KBM-7 (cell line): ENCODE data around the gene WFS1.
A peak's percentile ranks its signal among the peaks of the same experiment; 100 is the strongest.

Experiments used
- DNase-seq: peaks from one replicate; pipeline ENCODE4 v3.0.0-alpha.2; 2015
- in situ Hi-C: fragments of 300-500 bp; cut with MboI; formaldehyde crosslinking; loops from 2 replicates; pipeline ENCODE4 v1.14.3; 2020; ENCODE audit warnings: low sequenced_read_pairs, low pct_unique_long_range_greater_than_20kb, mixed read lengths

WFS1 gene

DNA sequence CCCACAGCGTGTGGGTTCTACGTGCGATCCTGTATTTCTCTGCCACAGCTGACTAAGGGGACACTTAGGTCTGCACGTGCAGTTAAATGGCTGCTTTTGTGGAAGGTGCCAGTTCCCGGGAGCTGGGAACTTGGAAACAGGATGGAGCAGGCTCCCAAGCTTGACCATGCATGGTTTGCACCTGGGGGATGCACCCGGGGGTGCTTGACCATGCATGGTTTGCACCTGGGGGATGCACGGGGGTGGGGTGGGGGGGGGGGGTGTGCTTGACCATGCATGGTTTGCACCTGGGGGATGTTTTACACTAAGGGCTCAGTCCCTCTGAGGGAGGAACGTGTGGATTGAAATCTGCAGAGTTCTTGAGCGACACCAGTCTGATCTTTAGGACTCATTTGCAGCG lies 5.7 kb downstream of the WFS1 start:
- no peak for DNase-seq
- in situ Hi-C loops: no loop called here

GRCh38 chr4:6275898-6276806 lies 6.5 kb downstream of the WFS1 start:
- no peak for DNase-seq
- in situ Hi-C loops: no loop called here

DNA sequence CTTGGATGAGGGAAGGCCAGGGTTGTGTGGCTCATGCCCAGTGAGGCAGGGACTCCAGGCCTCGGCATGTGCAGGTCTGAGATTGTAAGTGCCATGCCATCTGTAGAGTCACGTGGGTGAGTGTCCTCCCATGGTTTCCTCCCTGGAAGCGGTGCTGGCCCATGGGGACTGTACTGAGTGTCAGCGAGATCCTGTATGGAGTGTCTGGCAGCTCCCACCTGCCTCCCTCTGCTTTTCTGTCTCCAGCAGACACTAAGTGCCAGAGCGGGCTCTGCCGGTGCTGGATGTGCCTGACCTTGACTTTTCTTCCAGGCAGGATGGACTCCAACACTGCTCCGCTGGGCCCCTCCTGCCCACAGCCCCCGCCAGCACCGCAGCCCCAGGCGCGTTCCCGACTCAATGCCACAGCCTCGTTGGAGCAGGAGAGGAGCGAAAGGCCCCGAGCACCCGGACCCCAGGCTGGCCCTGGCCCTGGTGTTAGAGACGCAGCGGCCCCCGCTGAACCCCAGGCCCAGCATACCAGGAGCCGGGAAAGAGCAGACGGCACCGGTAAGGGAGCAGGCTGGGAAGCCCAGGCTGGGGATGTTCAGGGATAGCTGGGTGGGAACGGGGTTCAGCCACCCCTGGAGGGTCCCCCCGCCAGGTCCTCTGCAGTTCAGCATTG lies 7.6 kb downstream of the WFS1 start:
- in situ Hi-C loops: no loop called here
- DNase-seq: no peak

DNA sequence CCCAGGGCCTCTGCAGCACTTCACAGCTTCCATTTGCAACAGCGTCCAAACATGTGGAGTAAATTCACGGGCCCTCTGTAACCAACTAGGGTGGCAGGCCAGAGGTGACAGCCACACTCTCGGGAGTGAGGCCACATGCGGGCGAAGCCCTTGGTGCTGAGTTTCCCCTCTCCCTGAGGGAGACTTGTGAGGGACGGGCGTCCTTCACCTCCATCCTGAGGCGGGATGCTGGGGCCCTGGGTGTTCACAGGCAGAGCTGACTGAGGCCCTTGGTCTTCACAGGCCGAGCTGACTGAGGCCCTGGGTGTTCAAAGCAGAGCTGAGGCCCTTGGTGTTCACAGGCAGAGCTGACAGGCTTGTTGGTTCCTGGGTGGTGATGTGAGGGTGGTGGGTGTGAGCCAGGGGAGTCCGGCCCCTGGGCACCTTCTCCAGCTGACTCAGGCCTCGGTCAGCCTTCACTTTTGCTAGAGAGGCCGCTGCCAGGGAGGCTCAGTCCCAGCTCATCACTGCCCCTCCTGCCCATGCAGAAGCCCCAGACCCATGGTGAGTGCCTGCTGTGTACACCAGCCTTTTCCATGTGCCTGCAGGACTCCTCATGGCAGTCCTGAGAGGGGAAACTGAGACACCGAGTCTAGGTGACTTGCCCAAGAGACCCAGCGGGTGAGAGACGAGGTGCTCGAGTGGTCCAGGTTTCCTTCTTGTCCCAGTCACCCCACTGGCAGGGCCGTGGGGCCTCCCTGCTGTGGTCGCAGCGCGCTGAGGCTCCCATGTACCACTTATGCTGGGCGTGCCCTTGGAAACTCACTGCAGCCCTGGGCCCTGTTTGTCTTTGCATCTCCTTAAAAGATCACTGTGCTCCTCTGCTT lies 8.5 kb downstream of the WFS1 start:
- DNase-seq: no peak
- in situ Hi-C loops: no loop called here

GRCh38 chr4:6278801-6279197 lies 9.1 kb downstream of the WFS1 start:
- in situ Hi-C loops: no loop called here
- DNase-seq: peak; percentile 89

DNA sequence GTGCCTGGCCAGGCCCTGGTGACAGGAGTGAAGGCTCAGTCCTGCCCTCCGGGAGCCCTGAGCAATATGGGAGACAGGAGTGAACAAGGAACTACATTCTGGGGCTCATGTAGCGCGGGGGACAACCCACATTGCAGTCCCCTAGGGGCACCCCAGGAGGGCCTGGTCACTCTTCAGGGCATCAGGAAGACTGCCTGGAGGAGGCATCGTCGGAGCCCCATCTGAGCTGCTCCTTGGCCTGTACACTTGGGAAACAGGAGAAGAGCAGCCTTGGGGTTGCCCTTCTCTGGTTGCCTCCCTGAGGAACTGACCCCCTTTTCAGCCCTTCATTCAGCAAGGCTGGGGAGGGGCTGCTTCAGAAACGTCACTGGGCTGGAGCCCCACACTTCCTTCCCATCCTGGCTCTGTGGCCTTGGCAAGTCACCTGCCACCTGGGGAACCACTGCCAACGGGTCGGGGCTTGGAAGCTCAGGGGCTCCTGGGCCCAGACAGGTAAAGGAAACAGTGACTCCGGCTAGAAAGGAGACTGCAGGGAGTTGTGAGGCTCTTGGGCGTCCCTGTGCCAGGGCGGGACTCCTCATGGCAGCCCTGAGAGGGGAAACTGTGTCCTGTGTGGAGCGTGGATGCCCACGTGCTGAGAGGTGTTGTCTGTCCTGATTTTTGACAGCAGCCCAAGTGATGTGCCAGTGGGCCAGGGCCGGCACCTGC lies 10.1 kb downstream of the WFS1 start:
- DNase-seq: no peak
- in situ Hi-C loops: no loop called here

DNA sequence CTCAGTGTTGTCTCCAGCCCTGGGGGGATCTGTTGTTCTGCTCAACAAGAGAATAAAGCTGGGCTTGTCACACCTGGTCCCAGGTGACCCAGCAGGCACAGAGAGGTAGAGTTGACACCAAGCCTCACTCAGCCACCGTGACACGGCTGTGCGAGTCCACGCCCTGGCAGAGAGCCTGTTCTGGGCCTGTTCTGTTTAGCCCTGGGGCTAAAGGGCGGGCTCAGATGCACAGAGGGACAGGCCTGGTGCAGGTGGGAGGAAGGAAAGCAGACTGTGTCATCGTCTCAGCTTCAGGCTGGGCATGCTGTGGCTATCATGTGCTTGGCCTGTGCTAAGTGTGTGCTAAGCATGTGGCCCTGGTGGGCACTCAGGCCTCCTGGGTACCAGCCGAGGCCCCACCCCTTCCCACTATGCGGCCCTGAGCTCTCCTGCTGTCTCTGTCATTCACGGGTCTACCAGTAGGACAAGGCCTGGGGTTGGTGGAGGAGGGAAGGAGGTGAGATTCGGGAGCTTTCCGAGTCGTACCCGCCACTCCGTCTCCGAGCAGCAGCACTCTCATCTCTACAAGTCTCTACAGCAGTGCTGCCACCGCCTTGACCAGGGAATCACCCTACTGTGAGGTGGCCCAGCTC lies 10.8 kb downstream of the WFS1 start:
- in situ Hi-C loops: no loop called here
- no peak for DNase-seq

DNA sequence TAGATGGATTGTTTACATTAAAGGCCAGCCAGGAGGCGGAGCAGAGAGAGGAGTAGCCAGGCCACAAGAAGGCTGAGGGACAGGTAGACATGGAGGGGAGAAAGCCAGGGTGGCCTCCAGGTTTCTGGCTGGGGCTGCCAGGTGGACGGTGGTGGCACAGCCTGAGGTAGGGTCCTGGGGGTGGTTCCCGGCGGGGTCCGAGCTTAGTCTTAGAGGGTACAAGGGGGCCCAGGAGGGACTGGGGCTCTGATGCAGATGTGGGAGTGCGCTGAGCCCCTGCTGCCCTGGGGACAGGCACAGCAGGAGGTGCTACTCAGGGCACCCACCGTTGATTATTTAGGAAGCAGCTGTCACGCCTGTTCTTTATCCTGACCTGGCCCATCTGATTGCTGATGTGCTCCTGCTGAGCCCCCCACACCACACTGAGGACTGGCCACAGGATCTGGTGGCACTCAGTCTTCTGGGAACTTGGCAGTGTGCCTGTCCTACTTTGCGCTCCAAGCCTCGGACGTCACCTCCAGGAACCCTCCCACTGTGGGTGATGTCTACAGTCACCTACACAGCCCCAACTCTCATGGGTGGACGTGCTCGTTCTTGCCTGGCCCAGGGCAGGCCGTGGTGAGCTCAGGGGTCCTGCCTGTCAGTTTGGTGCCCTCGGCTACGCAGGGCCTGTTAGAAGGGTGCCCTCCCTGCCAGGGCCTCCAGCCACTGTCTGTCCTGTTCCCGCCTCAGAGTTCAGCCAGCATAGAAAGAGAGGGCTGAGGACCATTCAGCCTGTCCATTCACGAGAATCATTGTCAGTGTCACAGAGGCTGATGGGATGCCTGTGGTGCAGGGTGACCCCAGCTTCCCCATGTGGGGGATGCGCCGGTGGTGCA lies 12.0 kb downstream of the WFS1 start:
- no peak for DNase-seq
- in situ Hi-C loops: no loop called here

GRCh38 chr4:6282314-6282771 lies 12.7 kb downstream of the WFS1 start:
- in situ Hi-C loops: no loop called here
- no peak for DNase-seq

GRCh38 chr4:6283282-6283681 lies 13.6 kb downstream of the WFS1 start:
- in situ Hi-C loops: no loop called here
- no peak for DNase-seq

GRCh38 chr4:6287017-6287788 lies 17.6 kb downstream of the WFS1 start:
- no peak for DNase-seq
- in situ Hi-C loops: no loop called here

GRCh38 chr4:6288342-6288741 lies 18.7 kb downstream of the WFS1 start:
- DNase-seq: no peak
- in situ Hi-C loops: no loop called here

GRCh38 chr4:6288871-6289270 lies 19.2 kb downstream of the WFS1 start:
- in situ Hi-C loops: no loop called here
- no peak for DNase-seq

- DNase-seq: no peak
- in situ Hi-C loops: no loop called here
Measured at GRCh38 chr4:6290256-6290655, 20.6 kb downstream of the WFS1 start.

DNA sequence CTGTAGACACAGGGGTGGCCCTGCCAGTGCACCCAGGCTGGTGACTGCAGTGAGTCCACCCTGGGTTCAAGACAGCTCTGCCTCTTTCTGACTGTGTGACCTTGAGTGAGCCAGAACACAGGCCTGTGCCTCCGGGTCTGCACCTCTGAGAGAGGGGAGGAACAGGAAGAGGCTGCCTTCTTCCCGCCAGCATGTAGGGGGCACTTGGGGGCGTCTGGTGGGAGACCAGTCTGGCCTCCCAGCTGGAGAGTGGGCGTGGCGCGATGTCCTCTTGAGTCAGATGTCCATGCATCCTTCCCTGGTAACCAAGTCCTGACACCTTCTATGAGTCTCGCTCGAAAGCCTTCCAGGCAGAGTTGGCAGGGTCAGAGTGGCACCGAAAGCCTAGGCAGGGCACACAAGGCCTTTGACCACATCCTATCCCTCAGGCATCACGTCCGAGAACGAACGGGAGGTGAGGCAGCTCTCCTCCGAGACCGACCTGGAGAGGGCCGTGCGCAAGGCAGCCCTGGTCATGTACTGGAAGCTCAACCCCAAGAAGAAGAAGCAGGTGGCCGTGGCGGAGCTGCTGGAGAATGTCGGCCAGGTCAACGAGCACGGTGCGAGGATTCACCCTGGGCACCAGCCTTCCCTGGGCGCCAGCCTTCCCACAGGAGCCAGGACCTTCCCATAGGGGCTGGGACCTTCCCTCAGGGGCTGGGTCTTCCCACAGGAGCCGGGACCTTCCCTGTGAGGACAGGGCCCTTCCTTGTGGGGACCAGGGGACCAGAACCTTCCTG lies 21.3 kb downstream of the WFS1 start:
- no peak for DNase-seq
- in situ Hi-C loops: no loop called here

DNA sequence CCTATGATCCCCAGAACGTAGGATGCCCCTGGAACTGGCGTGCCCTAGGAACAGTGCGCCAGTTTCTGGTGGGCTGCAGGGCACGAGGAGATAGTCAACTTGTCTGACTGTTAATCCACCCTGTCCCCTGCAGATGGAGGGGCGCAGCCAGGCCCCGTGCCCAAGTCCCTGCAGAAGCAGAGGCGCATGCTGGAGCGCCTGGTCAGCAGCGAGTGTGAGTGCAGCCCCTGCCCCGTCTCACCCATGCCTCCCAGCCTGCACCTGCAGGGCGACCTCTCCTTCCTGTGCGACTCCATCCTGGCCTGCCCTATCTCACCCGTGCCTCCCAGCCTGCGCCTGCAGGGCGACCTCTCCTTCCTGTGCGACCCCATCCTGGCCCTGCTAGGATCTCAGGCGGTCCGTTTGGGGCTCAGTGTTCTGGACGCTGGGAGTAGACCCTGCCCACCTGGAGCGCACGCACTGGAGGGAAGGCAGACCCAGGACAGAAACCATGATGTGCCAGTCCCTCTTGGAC lies 22.2 kb downstream of the WFS1 start:
- in situ Hi-C loops: no loop called here
- no peak for DNase-seq
